BJ (cell line): Measurements from ENCODE around the gene TSN. TPM values are rescaled to one million over a fixed set of nuclear protein-coding genes. Genes with fewer than 3 reads are reported as not detected.

ENCODE experiments used
- CTCF ChIA-PET: fragments of 350-600 bp; formaldehyde crosslinking; extraction: SDS; loops from one replicate; lab custom pipeline; 2021; ENCODE audit warnings: antibody characterized with exemption, inconsistent platforms; lab: Yijun Ruan, JAX
- POLR2A ChIA-PET: fragments of 300-600 bp; sonication (Branson Sonifier 250); formaldehyde crosslinking; extraction: SDS; loops from one replicate; lab custom pipeline; 2021; ENCODE audit warnings: antibody characterized with exemption; lab: Charles Lee
- DNase-seq: peaks from one replicate; pipeline ENCODE4 v3.0.0-alpha.2; 2011; ENCODE audit warnings: low read depth
- H3K27me3 ChIP-seq: 2 replicates; pipeline ENCODE4 v1.6.0; 2011; ENCODE audit warnings: low read length; ENCODE audit not compliant: control insufficient read depth, insufficient read depth
- H3K36me3 ChIP-seq: 2 replicates; pipeline ENCODE4 v1.5.1; 2011; ENCODE audit warnings: low read length; ENCODE audit not compliant: control insufficient read depth, insufficient read depth
- H3K4me3 ChIP-seq: 2 replicates; pipeline ENCODE4 v1.5.1; 2011; ENCODE audit warnings: low read depth, mild to moderate bottlenecking, control low read depth, low read length
- CTCF ChIP-seq: IDR thresholded peaks from 2 replicates; pipeline ENCODE4 v1.5.1; 2011; ENCODE audit warnings: low read depth, mild to moderate bottlenecking, control low read depth, inconsistent platforms, low read length, moderate library complexity; ENCODE audit not compliant: insufficient read depth
- polyA plus RNA-seq: library from polyadenylated mRNA; depleted of rRNA; stranded (reverse); fragments of >200 nt; gene quantifications from 2 replicates; pipeline ENCODE4 v1.2.3, GENCODE V29; 2011

Gene TSN
- polyA plus RNA-seq, 1 experiment, result 41.6 TPM

DNA sequence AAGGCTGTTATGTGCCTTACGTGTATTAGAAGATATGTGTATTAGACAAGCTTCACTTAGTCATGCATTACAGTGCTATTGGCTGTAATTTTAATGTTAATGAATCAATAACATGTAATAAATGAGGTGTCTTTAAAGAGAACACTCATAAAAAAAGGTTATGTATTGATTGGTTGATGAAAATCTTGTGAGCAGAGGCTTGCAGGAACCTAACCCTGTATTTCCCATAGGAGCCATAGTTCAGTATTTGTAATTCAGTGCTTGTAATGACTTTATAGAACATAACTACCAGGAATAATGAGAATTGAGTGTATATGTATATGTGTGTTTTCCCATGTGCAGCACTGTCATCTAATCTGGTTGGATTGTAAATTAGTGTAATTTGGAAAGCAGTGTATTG lies 33.2 kb downstream of the TSN start:
- Histone ChIP-seq H3K36me3 (no peaks in the 10 kb centered on the region), H3K27me3 (peaks cover 1% of the 10 kb centered on the region; the same call in 1 of the 2 replicates), H3K4me3 (no peak overlapping the region)
- ChIA-PET CTCF (no interaction called here), POLR2A (no interaction called here)
- no peak for DNase-seq
- TF ChIP-seq CTCF, result no peak

GRCh38 chr2:121790276-121790956 lies 35.0 kb downstream of the TSN start:
- TF ChIP-seq CTCF, result no peak
- H3K36me3 ChIP-seq, result no peaks in the 10 kb centered on the region
- POLR2A ChIA-PET, result no interaction called here
- H3K4me3 ChIP-seq, result no peak overlapping the region
- peak; percentile 41 for DNase-seq
- H3K27me3 ChIP-seq, result no peaks in the 10 kb centered on the region
- CTCF ChIA-PET, result interaction anchor here (1.1 to 1.4 kb wide), 2 partner anchors 19 to 21 kb away, joined by 3 read pairs; no protein-coding TSS in a partner anchor

GRCh38 chr2:121791290-121791689 lies 35.8 kb downstream of the TSN start:
- POLR2A ChIA-PET, result no interaction called here
- TF ChIP-seq CTCF, result no peak
- H3K36me3 ChIP-seq, result no peaks in the 10 kb centered on the region
- DNase-seq, result no peak
- no peak overlapping the region for H3K4me3 ChIP-seq
- no peaks in the 10 kb centered on the region for H3K27me3 ChIP-seq
- CTCF ChIA-PET, result no interaction called here

DNA sequence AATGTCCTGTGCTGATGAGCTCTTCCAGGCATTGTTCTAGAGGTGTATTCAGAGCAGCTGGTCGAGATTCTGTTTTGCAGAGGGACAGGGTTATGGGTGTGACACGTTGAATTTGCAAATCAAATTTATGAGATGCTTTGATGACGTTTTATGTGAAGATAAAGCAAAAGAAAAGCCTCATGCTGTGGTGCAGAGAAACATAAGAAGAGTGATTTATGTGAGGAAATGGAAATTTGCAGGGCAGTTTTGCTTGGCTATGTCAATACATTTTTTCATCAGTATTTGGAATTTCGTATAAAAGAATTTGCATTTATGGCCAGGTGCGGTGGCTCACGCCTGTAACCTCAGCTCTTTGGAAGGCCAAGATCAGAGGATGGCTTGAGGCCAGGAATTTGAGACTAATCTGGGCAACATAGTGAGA lies 36.4 kb downstream of the TSN start:
- ChIA-PET POLR2A (no interaction called here), CTCF (no interaction called here)
- no peak for TF ChIP-seq CTCF
- Histone ChIP-seq H3K4me3 (no peak overlapping the region), H3K27me3 (no peaks in the 10 kb centered on the region), H3K36me3 (no peaks in the 10 kb centered on the region)
- DNase-seq, result no peak

DNA sequence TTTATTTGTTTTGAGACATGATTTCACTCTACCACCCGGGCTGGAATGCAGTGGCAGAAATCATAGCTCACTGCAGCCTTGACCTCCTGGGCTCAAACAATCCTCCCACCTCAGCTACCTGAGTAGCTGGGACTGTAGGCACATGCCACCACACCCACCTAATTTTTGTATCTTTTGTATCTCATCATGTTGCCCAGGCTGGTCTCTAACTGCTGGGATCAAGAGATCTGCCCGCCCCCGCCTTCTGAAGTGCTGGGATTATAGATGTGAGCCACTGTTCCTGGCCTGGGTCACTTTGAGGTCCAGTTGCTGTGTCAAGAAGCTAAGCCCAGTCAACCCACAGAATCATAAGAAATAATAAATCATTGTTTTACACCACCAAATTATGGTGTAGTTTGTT lies 38.4 kb downstream of the TSN start:
- H3K4me3 ChIP-seq, result no peak overlapping the region
- ChIA-PET POLR2A (no interaction called here), CTCF (interaction anchor here (2.5 kb wide), 1 partner anchor 17 kb away, joined by 9 read pairs; no protein-coding TSS in a partner anchor)
- no peak for TF ChIP-seq CTCF
- DNase-seq, result no peak
- no peaks in the 10 kb centered on the region for H3K27me3 ChIP-seq
- H3K36me3 ChIP-seq, result no peaks in the 10 kb centered on the region
